Neural cell (in vitro differentiated cells): ENCODE data around the gene SERPINA1. TPM values are rescaled to one million over a fixed set of nuclear protein-coding genes. Genes with fewer than 3 reads are reported as not detected.

ENCODE experiments used
- H2AFZ ChIP-seq: fragments of 200-600, 300-800 bp; sonication (generic), shearing (Covaris generic); 2 replicates; pipeline ENCODE4 v1.6.0; 2014; ENCODE audit warnings: low read depth, mild to moderate bottlenecking, antibody characterized with exemption, low read length, moderate library complexity
- H3F3A ChIP-seq: fragments of 200-600 bp; shearing (Covaris generic); 2 replicates; pipeline ENCODE4 v1.6.1; 2016; ENCODE audit warnings: mild to moderate bottlenecking, moderate library complexity, mixed read lengths, antibody characterized with exemption, low read length; ENCODE audit not compliant: insufficient read depth, poor library complexity, severe bottlenecking
- H3K27ac ChIP-seq: fragments of 200-600, 300-800 bp; sonication (generic), shearing (Covaris generic); 2 replicates; pipeline ENCODE4 v1.5.1; 2014; ENCODE audit warnings: mild to moderate bottlenecking, low read length, moderate library complexity
- H3K27me3 ChIP-seq: fragments of 300-800, 200-600 bp; sonication (generic), shearing (Covaris generic); 2 replicates; pipeline ENCODE4 v1.6.0; 2014; ENCODE audit warnings: mild to moderate bottlenecking, low read depth, low read length, moderate library complexity; ENCODE audit not compliant: insufficient read depth
- H3K36me3 ChIP-seq: fragments of 300-800, 200-600 bp; sonication (generic), shearing (Covaris generic); 2 replicates; pipeline ENCODE4 v1.5.1; 2014; ENCODE audit warnings: mild to moderate bottlenecking, antibody characterized with exemption, low read length, moderate library complexity; ENCODE audit not compliant: insufficient read depth
- H3K4me2 ChIP-seq: fragments of 300-800, 200-600 bp; sonication (generic), shearing (Covaris generic); 2 replicates; pipeline ENCODE4 v1.6.0; 2014; ENCODE audit warnings: mild to moderate bottlenecking, low read length
- H3K4me3 ChIP-seq: fragments of 300-800, 200-600 bp; sonication (generic), shearing (Covaris generic); 2 replicates; pipeline ENCODE4 v1.5.1; 2014; ENCODE audit warnings: mild to moderate bottlenecking, low read length, moderate library complexity
- H3K79me2 ChIP-seq: fragments of 200-600 bp; shearing (Covaris generic); replicated peaks from 2 replicates; pipeline ENCODE4 v1.6.0; 2014; ENCODE audit warnings: mild to moderate bottlenecking, low read length, moderate library complexity; ENCODE audit not compliant: insufficient read depth
- H3K9ac ChIP-seq: fragments of 300-800, 200-600 bp; sonication (generic), shearing (Covaris generic); 2 replicates; pipeline ENCODE4 v1.6.1; 2016; ENCODE audit warnings: mild to moderate bottlenecking, low read length, mixed read lengths
- H3K9me2 ChIP-seq: fragments of 200-600 bp; shearing (Covaris generic); 2 replicates; pipeline ENCODE4 v1.6.1; 2016; ENCODE audit warnings: mild to moderate bottlenecking, low read length, mixed read lengths; ENCODE audit not compliant: insufficient read depth
- H3K9me3 ChIP-seq: fragments of 200-600, 300-800 bp; sonication (generic), shearing (Covaris generic); 2 replicates; pipeline ENCODE4 v1.6.1; 2016; ENCODE audit warnings: mild to moderate bottlenecking, mixed run types, low read length, moderate library complexity, mixed read lengths
- H4K20me1 ChIP-seq: fragments of 200-600 bp; shearing (Covaris generic); 2 replicates; pipeline ENCODE4 v1.6.1; 2016; ENCODE audit warnings: mild to moderate bottlenecking, mixed run types; ENCODE audit not compliant: insufficient read depth
- CTCF ChIP-seq: fragments of 450-650 bp; IDR thresholded peaks from 2 replicates; pipeline ENCODE4 v1.5.1; 2014; ENCODE audit warnings: antibody characterized with exemption, mild to moderate bottlenecking, moderate library complexity; ENCODE audit not compliant: poor library complexity, severe bottlenecking
- EP300 ChIP-seq: fragments of 450-650 bp; conservative IDR thresholded peaks from 2 replicates; pipeline ENCODE4 v1.6.1; 2014; ENCODE audit warnings: antibody characterized with exemption, mild to moderate bottlenecking, moderate library complexity; ENCODE audit not compliant: poor library complexity, severe bottlenecking
- EZH2 ChIP-seq: fragments of 200-600, 300-800 bp; shearing (Covaris generic), sonication (generic); IDR thresholded peaks from 2 replicates; pipeline ENCODE4 v1.6.1; 2014; ENCODE audit warnings: antibody characterized with exemption, low read length, borderline replicate concordance, mild to moderate bottlenecking; ENCODE audit not compliant: insufficient read depth, poor library complexity, severe bottlenecking
- MXI1 ChIP-seq: fragments of 450-650 bp; conservative IDR thresholded peaks from 2 replicates; pipeline ENCODE4 v1.6.1; 2014; ENCODE audit warnings: antibody characterized with exemption, mild to moderate bottlenecking; ENCODE audit not compliant: poor library complexity, severe bottlenecking
- POLR2AphosphoS5 ChIP-seq: IDR thresholded peaks from 2 replicates; pipeline ENCODE4 v1.6.1; 2012
- RAD21 ChIP-seq: fragments of 450-650 bp; conservative IDR thresholded peaks from 2 replicates; pipeline ENCODE4 v1.6.1; 2014; ENCODE audit warnings: antibody characterized with exemption, mild to moderate bottlenecking, moderate library complexity
- REST ChIP-seq: IDR thresholded peaks from 2 replicates; pipeline ENCODE4 v1.6.1; 2012; ENCODE audit warnings: borderline replicate concordance
- SMC3 ChIP-seq: fragments of 450-650 bp; conservative IDR thresholded peaks from 2 replicates; pipeline ENCODE4 v1.6.1; 2014; ENCODE audit warnings: antibody characterized with exemption, mild to moderate bottlenecking, moderate library complexity; ENCODE audit not compliant: poor library complexity
- TAF1 ChIP-seq: IDR thresholded peaks from 2 replicates; pipeline ENCODE4 v1.6.1; 2012; ENCODE audit warnings: low read depth
- polyA plus RNA-seq: library from polyadenylated mRNA; depleted of rRNA; stranded (reverse); fragments of >200 nt; gene quantifications from 2 replicates; pipeline ENCODE4 v1.2.3, GENCODE V29; 2014

Gene SERPINA1
- polyA plus RNA-seq, 1 donor from 2014 or later, result not detected

GRCh38 chr14:94379291-94380224 lies 8.8 kb downstream of the SERPINA1 start:
- no peak overlapping the region for H3K4me3 ChIP-seq
- H3K36me3 ChIP-seq, result no peaks in the 10 kb centered on the region
- no peaks in the 10 kb centered on the region for H3K79me2 ChIP-seq
- H3K27me3 ChIP-seq, result no peaks in the 10 kb centered on the region
- H3K27ac ChIP-seq, result no peak overlapping the region
- no peak overlapping the region for H3K4me2 ChIP-seq
- no peaks in the 10 kb centered on the region for H4K20me1 ChIP-seq
- no peak overlapping the region for H2AFZ ChIP-seq
- H3F3A ChIP-seq, result no peaks in the 10 kb centered on the region
- no peak overlapping the region for H3K9ac ChIP-seq
- H3K9me3 ChIP-seq, result no peaks in the 10 kb centered on the region
- TF ChIP-seq EZH2, result no peak
- no peaks in the 10 kb centered on the region for H3K9me2 ChIP-seq

- Histone ChIP-seq H3K9ac (no peak overlapping the region), H3K79me2 (no peaks in the 10 kb centered on the region), H3K27ac (no peak overlapping the region), H3K36me3 (no peaks in the 10 kb centered on the region), H3K4me3 (no peak overlapping the region), H2AFZ (no peak overlapping the region), H3F3A (no peaks in the 10 kb centered on the region), H3K4me2 (no peak overlapping the region), H3K27me3 (no peaks in the 10 kb centered on the region), H3K9me3 (no peaks in the 10 kb centered on the region), H4K20me1 (no peaks in the 10 kb centered on the region), H3K9me2 (no peaks in the 10 kb centered on the region)
- TF ChIP-seq REST, result no peak
- TF ChIP-seq EZH2, result no peak
- no peak for TF ChIP-seq RAD21
- no peak for TF ChIP-seq TAF1
- no peak for TF ChIP-seq POLR2AphosphoS5
- TF ChIP-seq EP300, result no peak
- TF ChIP-seq CTCF, result no peak
- TF ChIP-seq SMC3, result no peak
- no peak for TF ChIP-seq MXI1
These were observed 9.7 kb downstream of the SERPINA1 start for GRCh38 chr14:94378527-94379290.
